ENCODE results near the gene SMYD3. TPM values are rescaled to one million over a fixed set of nuclear protein-coding genes. Genes with fewer than 3 reads are reported as not detected.

Gene SMYD3
- total and polyA plus RNA-seq, 8 donors: 20.4 to 35.1 (median 24.3) TPM

DNA sequence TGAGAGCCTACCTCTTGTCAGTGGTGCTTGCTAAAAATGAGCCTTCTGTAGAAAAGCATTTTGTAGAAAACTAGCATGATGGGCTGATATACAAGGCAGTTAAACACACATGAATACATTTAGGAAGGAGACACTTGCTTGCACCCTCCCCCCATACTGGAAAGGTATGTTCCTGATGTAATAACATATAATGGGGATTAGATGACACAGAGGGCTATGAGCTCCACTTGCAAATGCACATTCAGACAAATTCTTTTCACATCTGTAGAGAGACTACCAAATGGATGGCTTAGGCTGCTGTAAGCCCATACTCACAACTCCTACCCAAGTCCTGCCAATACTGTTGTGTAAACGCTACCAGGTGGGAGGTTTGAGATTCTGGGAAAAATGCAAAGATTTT lies 634.0 kb downstream of the SMYD3 start:
- ATAC-seq: no peak
- intact Hi-C loops (cut with DNase I): no loop called here
- peak overlapping the region; percentile 4 to 69 for H3K27ac ChIP-seq

DNA sequence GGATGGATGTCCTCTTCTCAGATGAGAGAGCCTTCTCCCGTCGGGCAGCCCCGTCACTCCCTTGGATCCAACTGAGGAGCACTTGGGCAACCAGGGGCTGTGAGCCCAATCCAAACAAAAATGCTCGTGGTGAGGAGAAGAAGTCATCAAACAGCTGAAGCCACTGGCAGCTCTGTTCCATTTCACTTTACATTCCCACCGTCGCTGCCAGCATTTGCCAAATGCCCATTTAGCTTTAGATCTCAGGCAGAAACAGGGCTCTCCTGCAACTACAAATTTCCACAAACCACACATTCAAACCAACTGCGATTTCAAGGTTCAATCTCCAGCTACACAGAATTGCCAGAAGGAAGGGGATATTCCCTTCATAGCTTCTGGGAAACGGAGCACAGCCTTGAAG lies 634.6 kb downstream of the SMYD3 start:
- Histone ChIP-seq H3K36me3 (no peaks in the 10 kb centered on the region), H3K9me3 (no peaks in the 10 kb centered on the region), H3K27ac (peak overlapping the region in 1 of 2 donors; percentile 4), H3K27me3 (no peaks in the 10 kb centered on the region), H3K4me3 (no peak overlapping the region), H3K4me1 (peaks cover 0 to 27% of the 10 kb centered on the region in 2 donors)
- TF ChIP-seq, protein P1, sequence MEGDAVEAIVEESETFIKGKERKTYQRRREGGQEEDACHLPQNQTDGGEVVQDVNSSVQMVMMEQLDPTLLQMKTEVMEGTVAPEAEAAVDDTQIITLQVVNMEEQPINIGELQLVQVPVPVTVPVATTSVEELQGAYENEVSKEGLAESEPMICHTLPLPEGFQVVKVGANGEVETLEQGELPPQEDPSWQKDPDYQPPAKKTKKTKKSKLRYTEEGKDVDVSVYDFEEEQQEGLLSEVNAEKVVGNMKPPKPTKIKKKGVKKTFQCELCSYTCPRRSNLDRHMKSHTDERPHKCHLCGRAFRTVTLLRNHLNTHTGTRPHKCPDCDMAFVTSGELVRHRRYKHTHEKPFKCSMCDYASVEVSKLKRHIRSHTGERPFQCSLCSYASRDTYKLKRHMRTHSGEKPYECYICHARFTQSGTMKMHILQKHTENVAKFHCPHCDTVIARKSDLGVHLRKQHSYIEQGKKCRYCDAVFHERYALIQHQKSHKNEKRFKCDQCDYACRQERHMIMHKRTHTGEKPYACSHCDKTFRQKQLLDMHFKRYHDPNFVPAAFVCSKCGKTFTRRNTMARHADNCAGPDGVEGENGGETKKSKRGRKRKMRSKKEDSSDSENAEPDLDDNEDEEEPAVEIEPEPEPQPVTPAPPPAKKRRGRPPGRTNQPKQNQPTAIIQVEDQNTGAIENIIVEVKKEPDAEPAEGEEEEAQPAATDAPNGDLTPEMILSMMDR (IDR thresholded peaks at IDR 0.05): no peak
- ATAC-seq: no peak
- no peak for DNase-seq
- intact Hi-C loops (cut with DNase I): no loop called here

More for the DNA sequence above, 634.0 kb downstream of the SMYD3 start:
- Histone ChIP-seq H3K4me3 (no peak overlapping the region), H3K27me3 (no peaks in the 10 kb centered on the region), H3K4me1 (peaks cover under 1 to 27% of the 10 kb centered on the region in 2 donors), H3K9me3 (no peaks in the 10 kb centered on the region), H3K36me3 (no peaks in the 10 kb centered on the region)
- DNase-seq: no peak
- TF ChIP-seq, protein P1 (IDR thresholded peaks at IDR 0.05): no peak

DNA sequence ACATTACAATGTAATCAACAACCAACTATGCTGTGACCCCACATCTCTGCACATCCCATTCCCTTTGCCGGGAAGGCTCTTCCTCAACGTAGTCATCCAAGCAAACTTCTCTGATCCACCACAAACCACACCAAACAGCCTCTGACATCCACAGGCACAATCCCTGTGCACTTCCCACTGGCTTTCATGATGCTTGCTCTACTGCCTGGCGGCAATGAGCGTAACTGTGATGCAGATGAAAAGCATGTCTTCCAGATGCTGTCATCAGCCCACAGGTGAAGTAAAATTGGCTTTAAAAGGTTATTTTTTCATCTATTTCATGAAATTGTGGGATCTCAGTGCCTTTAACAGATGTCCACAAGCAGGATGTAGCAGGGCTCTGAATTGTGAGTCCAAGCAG lies 635.2 kb downstream of the SMYD3 start:
- ATAC-seq (no peak), DNase-seq (no peak)
- Histone ChIP-seq H3K36me3 (no peaks in the 10 kb centered on the region), H3K4me1 (peaks cover 0 to 27% of the 10 kb centered on the region in 2 donors), H3K4me3 (no peak overlapping the region), H3K27me3 (no peaks in the 10 kb centered on the region), H3K9me3 (no peaks in the 10 kb centered on the region), H3K27ac (no peak overlapping the region)
- intact Hi-C loops (cut with DNase I): no loop called here
- TF ChIP-seq, protein P1 (IDR thresholded peaks at IDR 0.05): no peak

DNA sequence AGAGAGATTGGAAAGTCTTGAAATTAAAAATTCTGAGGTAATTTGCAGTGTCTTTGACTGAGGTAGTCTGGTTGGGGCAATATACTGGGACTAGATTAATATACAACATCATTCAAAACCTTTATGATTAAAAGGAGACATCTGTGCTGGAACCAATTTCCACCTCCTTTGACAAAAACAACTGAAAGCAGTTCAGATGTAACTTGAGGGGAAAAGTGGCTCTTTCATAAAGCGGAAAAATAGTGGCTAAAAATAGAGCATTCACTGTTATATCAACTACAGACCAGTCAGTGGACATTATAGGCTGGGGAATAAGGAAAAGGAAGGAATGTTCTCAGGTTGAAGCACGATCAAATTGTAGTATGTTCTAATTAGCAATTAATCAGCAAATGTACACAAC lies 635.9 kb downstream of the SMYD3 start:
- H3K27ac ChIP-seq: no peak overlapping the region
- TF ChIP-seq, protein P1 (IDR thresholded peaks at IDR 0.05): no peak
- DNase-seq (no peak), ATAC-seq (no peak)
- no peaks in the 10 kb centered on the region for H3K27me3 ChIP-seq
- no peaks in the 10 kb centered on the region for H3K9me3 ChIP-seq
- intact Hi-C loops (cut with DNase I): no loop called here
- no peak overlapping the region for H3K4me3 ChIP-seq
- H3K4me1 ChIP-seq: peaks cover 0 to 22% of the 10 kb centered on the region in 2 donors
- H3K36me3 ChIP-seq: no peaks in the 10 kb centered on the region

DNA sequence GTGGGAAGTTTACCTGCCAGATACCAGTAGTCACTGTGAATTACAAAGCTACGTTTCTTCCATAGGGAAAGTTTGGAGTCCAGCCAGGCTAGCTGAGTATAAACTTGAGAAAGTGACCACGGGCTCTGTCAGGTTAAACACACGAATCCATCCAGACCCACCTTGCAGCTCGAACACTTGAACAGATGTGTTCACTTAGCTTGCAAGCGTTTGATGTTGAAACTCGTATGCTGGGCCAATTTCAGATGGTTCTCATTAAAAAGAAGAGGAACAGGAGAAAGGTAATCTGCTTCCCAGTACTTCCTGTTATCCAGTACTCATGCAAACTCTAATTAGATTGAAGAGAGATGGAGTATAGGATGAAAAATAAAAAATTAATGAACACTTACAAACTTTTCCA lies 636.4 kb downstream of the SMYD3 start:
- Histone ChIP-seq H3K4me3 (no peak overlapping the region), H3K4me1 (peaks cover 0 to 17% of the 10 kb centered on the region in 2 donors), H3K27ac (no peak overlapping the region), H3K27me3 (no peaks in the 10 kb centered on the region), H3K36me3 (no peaks in the 10 kb centered on the region), H3K9me3 (no peaks in the 10 kb centered on the region)
- TF ChIP-seq, protein P1 (IDR thresholded peaks at IDR 0.05): no peak
- DNase-seq: no peak
- no peak for ATAC-seq
- intact Hi-C loops (cut with DNase I): no loop called here
